ENCODE measurements around the gene RAPSN. TPM values are rescaled to one million over a fixed set of nuclear protein-coding genes. Genes with fewer than 3 reads are reported as not detected.

Gene RAPSN
- total and polyA plus RNA-seq, 2 of the 8 experiments (the other 6 are each of a cell fraction or from before 2014, with no cell fraction given) = 0.06 to 0.34 TPM

GRCh38 chr11:47387944-47388696 is 60.8 kb downstream of the RAPSN start (continued):
- TF ChIP-seq ATF2 (IDR thresholded peaks at IDR 0.05; ENCODE audit: low read length) (no peak), CTCF (IDR thresholded peaks at IDR 0.05; ENCODE audit: control extremely low read depth in 1 of 3, insufficient read depth in 1 of 3, low read depth in 1 of 3, low read length in 3 of 3) (no peak), JUN (IDR thresholded peaks at IDR 0.05; ENCODE audit: low read depth, low read length) (no peak), ATF3 (IDR thresholded peaks at IDR 0.05; ENCODE audit: insufficient read depth, low read depth, low read length) (no peak), FOSL1 (IDR thresholded peaks at IDR 0.05; ENCODE audit: insufficient read depth, low read depth, low read length) (no peak)

Small RNAs within 50 kb of the gene (microRNA-seq; reads per million reads assigned to microRNA genes)
- 0 reads per million in 2 experiments for gene MIR4487 (ENCODE audit: borderline microRNAs expressed in 2 of 2, borderline number of aligned reads in 2 of 2, borderline replicate concordance in 1 of 2)

Small RNAs within 50 kb of the gene (small RNA-seq; reads per million reads assigned to genes)
- gene MIR4487 (ENCODE audit: insufficient read depth) = not detected

Other genes starting within 250 kb of the RAPSN start
- gene DDB2, start 234.2 kb downstream of the RAPSN start, total RNA-seq (2021; fragmentation: NEBNext Ultra II Directional; extraction: Animal tissue kit (Norgen Biotek cat#: 25700)) = 65.2 and 70.7 TPM in 2 replicates
- 97.2 and 112 TPM in 2 replicates for gene DDB2, start 234.2 kb downstream of the RAPSN start, polyA plus RNA-seq (2011; rRNA removed)
- gene ACP2, start 200.3 kb downstream of the RAPSN start, total RNA-seq (2021; fragmentation: NEBNext Ultra II Directional; extraction: Animal tissue kit (Norgen Biotek cat#: 25700)) = 17.8 and 18.9 TPM in 2 replicates
- gene ACP2, start 200.3 kb downstream of the RAPSN start, polyA plus RNA-seq (2011; rRNA removed) = 19.8 and 24.4 TPM in 2 replicates
- gene NR1H3, start 191.1 kb downstream of the RAPSN start, total RNA-seq (2021; fragmentation: NEBNext Ultra II Directional; extraction: Animal tissue kit (Norgen Biotek cat#: 25700)) = 19.9 and 21.2 TPM in 2 replicates
- 42.1 and 51.5 TPM in 2 replicates for gene NR1H3, start 191.1 kb downstream of the RAPSN start, polyA plus RNA-seq (2011; rRNA removed)
- gene MADD, start 179.0 kb downstream of the RAPSN start, total RNA-seq (2021; fragmentation: NEBNext Ultra II Directional; extraction: Animal tissue kit (Norgen Biotek cat#: 25700)) = 43.7 and 45.4 TPM in 2 replicates
- 32.5 and 48.3 TPM in 2 replicates for gene MADD, start 179.0 kb downstream of the RAPSN start, polyA plus RNA-seq (2011; rRNA removed)
- gene MYBPC3, start 96.4 kb downstream of the RAPSN start, total RNA-seq (2021; fragmentation: NEBNext Ultra II Directional; extraction: Animal tissue kit (Norgen Biotek cat#: 25700)) = not detected in 2 replicates
- gene MYBPC3, start 96.4 kb downstream of the RAPSN start, polyA plus RNA-seq (2011; rRNA removed) = 0.02 and 0.05 TPM in 2 replicates
- gene SPI1, start 70.6 kb downstream of the RAPSN start, total RNA-seq (2021; fragmentation: NEBNext Ultra II Directional; extraction: Animal tissue kit (Norgen Biotek cat#: 25700)) = not detected in 2 replicates
- 0.12 and 0.28 TPM in 2 replicates for gene SPI1, start 70.6 kb downstream of the RAPSN start, polyA plus RNA-seq (2011; rRNA removed)
- gene SLC39A13, start 40.5 kb downstream of the RAPSN start, total RNA-seq (2021; fragmentation: NEBNext Ultra II Directional; extraction: Animal tissue kit (Norgen Biotek cat#: 25700)) = 20.9 and 23.2 TPM in 2 replicates
- gene SLC39A13, start 40.5 kb downstream of the RAPSN start, polyA plus RNA-seq (2011; rRNA removed) = 30.0 and 42.9 TPM in 2 replicates
- gene PSMC3, start 22.7 kb downstream of the RAPSN start, total RNA-seq (2021; fragmentation: NEBNext Ultra II Directional; extraction: Animal tissue kit (Norgen Biotek cat#: 25700)) = 159 and 160 TPM in 2 replicates
- 105 and 114 TPM in 2 replicates for gene PSMC3, start 22.7 kb downstream of the RAPSN start, polyA plus RNA-seq (2011; rRNA removed)
- 194 and 197 TPM in 2 replicates for gene CELF1, start 104.0 kb upstream of the RAPSN start, total RNA-seq (2021; fragmentation: NEBNext Ultra II Directional; extraction: Animal tissue kit (Norgen Biotek cat#: 25700))
- 114 and 131 TPM in 2 replicates for gene CELF1, start 104.0 kb upstream of the RAPSN start, polyA plus RNA-seq (2011; rRNA removed)
- 44.8 and 48.4 TPM in 2 replicates for gene PTPMT1, start 116.5 kb upstream of the RAPSN start, total RNA-seq (2021; fragmentation: NEBNext Ultra II Directional; extraction: Animal tissue kit (Norgen Biotek cat#: 25700))
- gene PTPMT1, start 116.5 kb upstream of the RAPSN start, polyA plus RNA-seq (2011; rRNA removed) = 105 TPM in 2 replicates
- gene KBTBD4, start 129.8 kb upstream of the RAPSN start, total RNA-seq (2021; fragmentation: NEBNext Ultra II Directional; extraction: Animal tissue kit (Norgen Biotek cat#: 25700)) = 12.0 and 14.0 TPM in 2 replicates
- 15.8 and 19.5 TPM in 2 replicates for gene KBTBD4, start 129.8 kb upstream of the RAPSN start, polyA plus RNA-seq (2011; rRNA removed)
- gene NDUFS3, start 129.9 kb upstream of the RAPSN start, total RNA-seq (2021; fragmentation: NEBNext Ultra II Directional; extraction: Animal tissue kit (Norgen Biotek cat#: 25700)) = 135 and 136 TPM in 2 replicates
- gene NDUFS3, start 129.9 kb upstream of the RAPSN start, polyA plus RNA-seq (2011; rRNA removed) = 201 and 241 TPM in 2 replicates
- gene FAM180B, start 137.5 kb upstream of the RAPSN start, total RNA-seq (2021; fragmentation: NEBNext Ultra II Directional; extraction: Animal tissue kit (Norgen Biotek cat#: 25700)) = not detected in 2 replicates
- gene FAM180B, start 137.5 kb upstream of the RAPSN start, polyA plus RNA-seq (2011; rRNA removed) = 0.09 TPM in 1 of 2 replicates, not detected in the other
- gene C1QTNF4, start 145.3 kb upstream of the RAPSN start, total RNA-seq (2021; fragmentation: NEBNext Ultra II Directional; extraction: Animal tissue kit (Norgen Biotek cat#: 25700)) = 3.5 and 6.0 TPM in 2 replicates
- gene C1QTNF4, start 145.3 kb upstream of the RAPSN start, polyA plus RNA-seq (2011; rRNA removed) = 3.9 and 4.8 TPM in 2 replicates
- gene MTCH2, start 193.4 kb upstream of the RAPSN start, total RNA-seq (2021; fragmentation: NEBNext Ultra II Directional; extraction: Animal tissue kit (Norgen Biotek cat#: 25700)) = 157 and 167 TPM in 2 replicates
- gene MTCH2, start 193.4 kb upstream of the RAPSN start, polyA plus RNA-seq (2011; rRNA removed) = 126 and 171 TPM in 2 replicates